ENCODE measurements around the gene GADL1. TPM values are rescaled to one million over a fixed set of nuclear protein-coding genes. Genes with fewer than 3 reads are reported as not detected.

GADL1 gene
- total RNA-seq, 1 donor from 2014 or later: not detected

DNA sequence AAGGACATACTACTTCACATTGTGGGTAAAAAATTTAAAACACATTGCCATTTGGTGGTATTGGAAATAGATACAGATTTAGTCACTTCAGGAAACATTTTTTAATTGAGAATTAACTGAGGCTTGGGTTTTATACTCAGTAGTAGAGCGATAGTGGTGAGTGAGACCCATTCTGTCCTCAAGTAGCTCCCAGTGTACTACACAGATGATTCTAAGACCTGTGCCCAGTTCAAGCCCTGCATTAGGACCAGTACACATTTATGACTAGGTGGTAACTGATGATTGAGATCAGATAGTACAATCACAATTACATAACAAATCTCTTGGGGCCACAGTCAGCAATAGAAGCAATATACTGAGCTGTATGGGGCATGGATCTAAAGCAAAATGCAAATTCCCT is 67.4 kb downstream of the GADL1 start:
- no peak for DNase-seq
- ATAC-seq: peak; percentile 44
- intact Hi-C loops (cut with micrococcal nuclease): no loop called here

GRCh38 chr3:30826531-30826942 is 67.9 kb downstream of the GADL1 start:
- peak; percentile 96 for ATAC-seq
- no peak for DNase-seq
- intact Hi-C loops (cut with micrococcal nuclease): no loop called here

- no peak for ATAC-seq
- intact Hi-C loops (cut with micrococcal nuclease): no loop called here
- DNase-seq: no peak
Observed at GRCh38 chr3:30819067-30819798, 75.2 kb downstream of the GADL1 start.

DNA sequence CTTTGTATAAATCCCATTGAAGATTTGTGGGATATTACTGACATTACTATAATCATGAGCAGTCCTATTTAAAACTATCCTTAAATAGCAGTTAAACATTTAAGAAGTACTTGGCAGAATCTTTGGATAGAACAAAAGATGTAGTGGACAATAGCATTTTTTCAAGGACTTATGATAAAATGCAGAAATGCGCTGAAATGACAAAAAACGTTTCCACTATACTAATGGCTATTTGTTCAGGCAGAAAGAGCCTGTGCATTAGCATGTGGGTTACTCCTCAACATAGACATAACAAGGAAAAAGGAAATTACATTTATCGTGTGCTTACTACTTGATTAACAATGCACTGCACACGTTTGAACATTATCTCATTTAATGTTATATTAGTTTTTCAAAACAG is 80.7 kb downstream of the GADL1 start:
- ATAC-seq (no peak), DNase-seq (no peak)
- intact Hi-C loops (cut with micrococcal nuclease): no loop called here

- DNase-seq: no peak
- intact Hi-C loops (cut with micrococcal nuclease): no loop called here
- ATAC-seq: peak; percentile 92
Observed at GRCh38 chr3:30811151-30811795, 83.2 kb downstream of the GADL1 start.

GRCh38 chr3:30810625-30811024 is 83.8 kb downstream of the GADL1 start:
- intact Hi-C loops (cut with micrococcal nuclease): no loop called here
- DNase-seq (no peak), ATAC-seq (peak; percentile 83)

GRCh38 chr3:30805695-30806094 is 88.8 kb downstream of the GADL1 start:
- ATAC-seq (no peak), DNase-seq (no peak)
- intact Hi-C loops (cut with micrococcal nuclease): no loop called here

DNA sequence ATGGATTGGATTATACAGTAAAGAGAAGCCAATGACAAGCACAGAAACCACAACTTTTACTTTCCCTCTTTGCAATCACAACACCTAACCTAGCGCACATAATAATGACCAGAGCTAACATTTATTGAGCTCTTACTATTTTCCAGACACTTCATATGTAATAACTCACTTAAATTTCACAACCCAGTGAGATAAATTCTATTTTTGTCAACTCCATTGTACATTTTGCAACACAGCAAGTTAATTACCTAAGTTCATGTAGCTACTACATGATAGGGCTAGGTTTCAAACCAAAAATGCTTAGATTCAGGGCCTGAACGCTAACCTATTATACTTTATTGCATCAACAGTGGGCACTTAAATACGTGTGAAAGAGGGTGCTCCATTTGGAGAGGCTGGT is 89.5 kb downstream of the GADL1 start:
- ATAC-seq (no peak), DNase-seq (no peak)
- intact Hi-C loops (cut with micrococcal nuclease): no loop called here

DNA sequence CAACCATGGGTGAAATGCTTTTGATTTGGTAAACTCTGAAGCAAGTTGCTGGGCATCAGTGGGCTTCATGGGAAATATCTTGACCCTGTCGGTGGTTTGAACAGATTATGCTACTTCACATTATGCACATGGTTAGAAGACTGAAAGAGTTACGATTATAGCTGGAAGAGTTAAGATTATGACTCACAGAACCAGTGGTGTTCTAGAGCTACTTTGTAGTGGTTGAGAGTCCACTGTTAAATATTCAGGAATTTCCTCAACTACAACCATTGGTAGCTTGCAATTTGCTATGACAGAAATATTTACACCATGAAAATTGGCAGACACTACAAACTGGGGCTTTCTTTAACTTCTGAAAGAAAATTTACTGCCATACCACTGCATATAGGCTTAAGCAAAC is 99.3 kb downstream of the GADL1 start:
- no peak for ATAC-seq
- intact Hi-C loops (cut with micrococcal nuclease): no loop called here
- DNase-seq: no peak

- DNase-seq: no peak
- intact Hi-C loops (cut with micrococcal nuclease): no loop called here
- no peak for ATAC-seq
Observed at GRCh38 chr3:30793740-30794139, 100.7 kb downstream of the GADL1 start.

DNA sequence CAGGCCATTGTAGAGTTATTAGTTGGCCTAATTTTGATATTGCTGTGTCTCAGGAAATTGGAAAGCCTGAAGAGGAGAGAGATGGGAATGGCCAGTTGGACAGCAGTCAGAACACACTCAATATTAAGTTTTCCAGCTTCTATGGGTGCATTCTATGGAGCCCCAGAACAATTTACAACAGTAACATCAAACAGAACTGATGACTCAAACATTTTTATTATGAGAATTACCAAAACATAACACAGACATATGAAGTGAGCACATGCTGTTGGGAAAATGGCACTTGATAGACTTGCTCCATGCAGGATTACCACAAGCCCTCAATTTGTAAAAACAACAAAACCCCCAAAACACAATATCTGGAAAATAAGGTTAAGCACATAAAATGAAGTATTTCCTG is 104.3 kb downstream of the GADL1 start:
- no peak for ATAC-seq
- DNase-seq: no peak
- intact Hi-C loops (cut with micrococcal nuclease): no loop called here

GRCh38 chr3:30786365-30786764 is 108.1 kb downstream of the GADL1 start:
- intact Hi-C loops (cut with micrococcal nuclease): no loop called here
- DNase-seq (no peak), ATAC-seq (no peak)

GRCh38 chr3:30779686-30780287 is 114.7 kb downstream of the GADL1 start:
- intact Hi-C loops (cut with micrococcal nuclease): loop anchor here (10.0 kb wide), 1 partner anchor 355 kb away; no protein-coding TSS in a partner anchor
- peak; percentile 23 for ATAC-seq
- DNase-seq: no peak

- no peak for ATAC-seq
- intact Hi-C loops (cut with micrococcal nuclease): loop anchor here (10.0 kb wide), 1 partner anchor 356 kb away; no protein-coding TSS in a partner anchor
Observed at GRCh38 chr3:30778933-30779332, 115.5 kb downstream of the GADL1 start.

GRCh38 chr3:30777426-30778113 is 116.9 kb downstream of the GADL1 start:
- ATAC-seq (no peak), DNase-seq (no peak)
- intact Hi-C loops (cut with micrococcal nuclease): loop anchor here (10.0 kb wide), 1 partner anchor 357 kb away; no protein-coding TSS in a partner anchor

More at GRCh38 chr3:30778933-30779332, 115.5 kb downstream of the GADL1 start:
- DNase-seq: no peak

DNA sequence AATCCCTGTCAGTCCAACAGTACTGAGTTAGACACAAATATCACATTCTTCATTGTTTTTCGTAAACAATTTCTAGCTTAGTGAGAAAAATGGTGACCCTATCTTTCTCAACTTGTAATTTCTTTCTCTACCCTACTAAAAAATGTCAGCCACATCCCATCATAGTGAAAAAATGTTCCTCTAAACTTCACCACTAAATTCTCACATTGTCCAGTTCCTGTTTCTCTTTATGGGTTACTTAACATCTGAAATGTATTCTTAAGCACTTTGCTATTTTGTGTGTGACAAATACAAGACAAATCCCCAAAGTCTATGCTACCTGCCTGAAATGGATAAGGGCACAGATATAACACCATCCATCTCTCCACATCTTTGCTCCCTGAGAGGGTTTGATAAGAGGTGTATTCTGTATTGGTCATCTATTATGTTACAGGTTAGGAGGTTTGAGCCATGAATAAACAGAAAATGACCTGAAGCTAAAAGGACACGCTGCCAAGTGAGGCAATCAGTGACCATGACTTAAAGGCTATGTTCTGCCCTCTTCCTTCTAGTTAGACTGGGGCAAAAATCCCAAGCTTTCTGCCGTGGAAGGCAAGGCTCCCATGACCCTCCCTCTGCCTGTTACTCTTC is 118.2 kb downstream of the GADL1 start:
- no peak for DNase-seq
- no peak for ATAC-seq
- intact Hi-C loops (cut with micrococcal nuclease): loop anchor here (10.0 kb wide), 1 partner anchor 358 kb away; no protein-coding TSS in a partner anchor

DNA sequence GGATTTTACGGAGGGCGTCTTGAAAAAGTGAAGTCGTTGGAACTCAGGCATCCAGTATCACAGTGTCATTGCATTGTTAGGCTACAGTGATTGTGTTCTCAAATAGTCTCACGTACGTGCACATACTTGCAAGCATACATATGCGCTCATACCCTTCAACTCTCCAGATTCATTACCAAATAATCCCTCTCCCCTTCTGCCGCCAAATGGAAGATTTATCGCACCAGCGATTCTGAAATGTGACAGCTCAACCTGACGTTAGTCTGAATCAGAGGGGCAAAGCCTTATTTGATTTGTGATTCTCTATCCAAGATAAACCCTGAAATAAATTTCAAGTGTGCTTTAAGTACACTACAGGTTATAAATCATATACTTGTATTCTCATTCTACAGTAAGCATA is 119.4 kb downstream of the GADL1 start:
- intact Hi-C loops (cut with micrococcal nuclease): loop anchor here (10.0 kb wide), 1 partner anchor 360 kb away; no protein-coding TSS in a partner anchor
- ATAC-seq (no peak), DNase-seq (no peak)

DNA sequence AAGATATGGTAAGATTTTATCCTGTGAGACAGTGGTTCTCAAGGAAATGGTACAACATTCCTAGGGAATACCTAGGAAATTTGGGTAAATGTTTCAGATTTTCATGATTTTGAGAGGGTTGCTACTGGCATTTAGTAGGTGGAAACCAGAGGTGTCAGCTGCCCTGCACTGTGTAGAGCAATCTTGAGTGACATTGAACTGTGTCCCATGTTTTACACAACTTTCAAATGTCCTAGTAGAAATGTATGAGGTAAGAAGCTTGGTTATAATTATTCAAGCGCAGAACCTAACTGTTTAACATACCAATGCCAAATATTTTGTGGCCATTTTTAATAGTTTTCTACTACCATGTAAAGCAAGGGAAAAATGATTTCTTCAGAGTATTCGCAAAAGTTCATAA is 120.4 kb downstream of the GADL1 start:
- intact Hi-C loops (cut with micrococcal nuclease): loop anchor here (10.0 kb wide), 1 partner anchor 361 kb away; no protein-coding TSS in a partner anchor
- no peak for ATAC-seq
- DNase-seq: no peak

DNA sequence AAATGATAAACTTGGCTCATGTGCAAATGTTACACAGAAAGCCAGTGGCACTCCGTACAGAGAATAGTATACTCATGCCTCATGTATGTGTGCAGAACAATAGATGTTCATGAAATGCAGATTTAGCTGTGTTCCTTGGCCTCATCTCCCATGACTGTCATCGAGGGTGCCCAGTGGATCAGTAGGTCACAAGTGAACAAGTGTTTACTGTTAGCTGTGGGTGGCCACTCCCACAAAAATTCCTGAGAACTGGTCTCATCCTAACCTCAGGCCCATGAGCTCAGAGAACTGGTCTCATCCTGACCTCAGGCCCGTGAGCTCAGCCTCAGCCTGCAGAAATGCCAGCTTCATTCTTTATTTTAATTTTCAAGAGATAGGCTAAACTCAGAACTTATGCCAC is 124.1 kb downstream of the GADL1 start:
- intact Hi-C loops (cut with micrococcal nuclease): loop anchor here (10.0 kb wide), 1 partner anchor 364 kb away; no protein-coding TSS in a partner anchor

More for the DNA sequence above, 124.1 kb downstream of the GADL1 start:
- peak; percentile 70 for ATAC-seq
- no peak for DNase-seq
